SK-N-SH (cell line): Measurements from ENCODE around the gene TOGARAM2. TPM values are rescaled to one million over a fixed set of nuclear protein-coding genes. Genes with fewer than 3 reads are reported as not detected.

Experiments
- CTCF ChIA-PET: fragments of 300-600, 350-600 bp; formaldehyde crosslinking; extraction: SDS; loops from one replicate; lab custom pipeline; 2021; lab: Yijun Ruan, JAX
- POLR2A ChIA-PET: fragments of 350-600 bp; sonication (Branson Sonifier 250); formaldehyde crosslinking; extraction: SDS; loops from one replicate; lab custom pipeline; 2020; ENCODE audit warnings: antibody characterized with exemption, inconsistent platforms; lab: Yijun Ruan, JAX
- DNase-seq: peaks from one replicate; pipeline ENCODE4 v3.0.0; 2012
- H2AFZ ChIP-seq: fragments of 200-600 bp; sonication (generic); 2 replicates; pipeline ENCODE4 v1.8.1; 2016; ENCODE audit warnings: antibody characterized with exemption, mild to moderate bottlenecking, low read depth
- H3F3A ChIP-seq: fragments of 200-600 bp; sonication (generic); replicated peaks from 2 replicates; pipeline ENCODE3; 2016; ENCODE audit warnings: antibody characterized with exemption, mild to moderate bottlenecking; ENCODE audit not compliant: insufficient read depth
- H3K27ac ChIP-seq, 2 experiments: fragments of 200-500 bp in 1 of 2; fragments of 200-600 bp in 1 of 2; sonication (Bioruptor generic) in 1 of 2; sonication (generic), shearing (Covaris generic) in 1 of 2; 2 replicates each; pipeline versions ENCODE4 v1.5.1 to v1.6.1; 2014 to 2016; ENCODE audit warnings: low read depth in 2 of 2, inconsistent platforms in 1 of 2, low read length in 1 of 2, mild to moderate bottlenecking in 1 of 2, mixed read lengths in 1 of 2
- H3K27me3 ChIP-seq: fragments of 200-600 bp; sonication (generic), shearing (Covaris generic); 2 replicates; pipeline ENCODE4 v1.6.1; 2016; ENCODE audit warnings: mixed run types; ENCODE audit not compliant: insufficient read depth
- H3K36me3 ChIP-seq, 2 experiments: fragments of 200-500 bp in 1 of 2; fragments of 200-600 bp in 1 of 2; sonication (Bioruptor generic) in 1 of 2; sonication (generic) in 1 of 2; replicated peaks in 1 of 2; 2 replicates each; pipeline versions ENCODE3 to v1.5.1; 2014 to 2016; ENCODE audit warnings: low read length in 1 of 2, mild to moderate bottlenecking in 1 of 2; ENCODE audit not compliant: insufficient read depth in 2 of 2, control insufficient read depth in 1 of 2
- H3K4me1 ChIP-seq, 2 experiments: fragments of 200-500 bp in 1 of 2; fragments of 200-600 bp in 1 of 2; sonication (Bioruptor generic) in 1 of 2; sonication (generic), shearing (Covaris generic) in 1 of 2; 2 replicates each; pipeline versions ENCODE4 v1.5.1 to v1.6.1; 2014 to 2016; ENCODE audit warnings: low read depth in 1 of 2, low read length in 1 of 2, mixed run types in 1 of 2; ENCODE audit not compliant: insufficient read depth in 2 of 2, control insufficient read depth in 1 of 2
- H3K4me2 ChIP-seq: fragments of 200-600 bp; sonication (generic), shearing (Covaris generic); 2 replicates; pipeline ENCODE4 v1.6.1; 2017; ENCODE audit warnings: mixed run types
- H3K4me3 ChIP-seq, 2 experiments: fragments of 200-500 bp in 1 of 2; fragments of 200-600 bp in 1 of 2; sonication (Bioruptor generic) in 1 of 2; sonication (generic), shearing (Covaris generic) in 1 of 2; 2 replicates each; pipeline versions ENCODE4 v1.5.1 to v1.8.1; 2014 to 2016; ENCODE audit warnings: low read depth in 2 of 2, inconsistent platforms in 1 of 2, low read length in 1 of 2, mild to moderate bottlenecking in 1 of 2, mixed read lengths in 1 of 2, moderate library complexity in 1 of 2
- H3K79me2 ChIP-seq: fragments of 200-600 bp; sonication (generic); 2 replicates; pipeline ENCODE4 v1.8.1; 2017; ENCODE audit warnings: mild to moderate bottlenecking; ENCODE audit not compliant: insufficient read depth
- H3K9ac ChIP-seq: fragments of 200-600 bp; sonication (generic); 2 replicates; pipeline ENCODE4 v1.6.1; 2017; ENCODE audit warnings: mixed run types
- H3K9me2 ChIP-seq: fragments of 200-600 bp; sonication (generic); 2 replicates; pipeline ENCODE4 v1.6.1; 2017; ENCODE audit warnings: mixed run types
- H3K9me3 ChIP-seq: fragments of 200-600 bp; sonication (generic); 2 replicates; pipeline ENCODE4 v1.6.1; 2017; ENCODE audit warnings: mixed run types, mild to moderate bottlenecking, moderate library complexity
- H4K20me1 ChIP-seq: fragments of 200-600 bp; sonication (generic); 2 replicates; pipeline ENCODE4 v1.6.1; 2017; ENCODE audit warnings: mild to moderate bottlenecking, mixed run types; ENCODE audit not compliant: insufficient read depth
- CHD2 ChIP-seq: fragments of 150-350 bp; IDR thresholded peaks from 2 replicates; pipeline ENCODE4 v1.6.1; 2018; ENCODE audit warnings: low read length; ENCODE audit not compliant: partially characterized antibody
- ELF1 ChIP-seq: IDR thresholded peaks from 2 replicates; pipeline ENCODE4 v1.4.0; 2012
- EP300 ChIP-seq, 2 experiments: IDR thresholded peaks; 2 replicates each; pipeline versions ENCODE4 v1.4.0 to v1.6.1; 2012; ENCODE audit warnings: borderline replicate concordance in 1 of 2, low read depth in 1 of 2, low read length in 1 of 2
- FOSL2 ChIP-seq: IDR thresholded peaks from 2 replicates; pipeline ENCODE4 v1.4.0; 2012; ENCODE audit warnings: low read depth, mild to moderate bottlenecking, moderate library complexity, borderline replicate concordance
- FOXJ3 ChIP-seq: sonication (generic); formaldehyde crosslinking; IDR thresholded peaks from 2 replicates; pipeline ENCODE4 v1.5.1; 2020; ENCODE audit warnings: mild to moderate bottlenecking, missing genetic modification reagents
- MEF2A ChIP-seq: IDR thresholded peaks from 2 replicates; pipeline ENCODE4 v1.4.0; 2012; ENCODE audit warnings: low read depth, borderline replicate concordance
- MXI1 ChIP-seq: IDR thresholded peaks from 2 replicates; pipeline ENCODE4 v1.6.1; 2012; ENCODE audit warnings: mild to moderate bottlenecking, low read depth, low read length, improper control_type of control experiment
- NRF1 ChIP-seq: IDR thresholded peaks from 2 replicates; pipeline ENCODE4 v1.6.1; 2012; ENCODE audit warnings: low read depth, mild to moderate bottlenecking, low read length
- RAD21 ChIP-seq: IDR thresholded peaks from 2 replicates; pipeline ENCODE4 v1.6.1; 2012; ENCODE audit warnings: mild to moderate bottlenecking, low read length
- RFX5 ChIP-seq: IDR thresholded peaks from 2 replicates; pipeline ENCODE4 v1.6.1; 2012; ENCODE audit warnings: mild to moderate bottlenecking, improper control_type of control experiment, low read length
- RXRA ChIP-seq: IDR thresholded peaks from 2 replicates; pipeline ENCODE4 v1.4.0; 2012; ENCODE audit warnings: low read depth, mild to moderate bottlenecking, borderline replicate concordance
- SIN3A ChIP-seq: IDR thresholded peaks from 2 replicates; pipeline ENCODE4 v1.6.1; 2012; ENCODE audit warnings: low read depth, mild to moderate bottlenecking, low read length, moderate library complexity, borderline replicate concordance
- SMC3 ChIP-seq: IDR thresholded peaks from 2 replicates; pipeline ENCODE4 v1.6.1; 2012; ENCODE audit warnings: low read depth, low read length, improper control_type of control experiment
- TEAD4 ChIP-seq: IDR thresholded peaks from 2 replicates; pipeline ENCODE4 v1.4.0; 2012; ENCODE audit warnings: mild to moderate bottlenecking, borderline replicate concordance; ENCODE audit not compliant: insufficient read depth
- YY1 ChIP-seq: IDR thresholded peaks from 2 replicates; pipeline ENCODE4 v1.4.0; 2012; ENCODE audit warnings: low read depth, mild to moderate bottlenecking
- WGBS: methylation state at CpG from one replicate; pipeline ENCODE4 v1.1.6; 2017; ENCODE audit warnings: low lambda C conversion rate; 5-methylcytosine and 5-hydroxymethylcytosine counted together
- polyA plus RNA-seq, 3 experiments: library from polyadenylated mRNA; depleted of rRNA; stranded (reverse); fragments of >200 nt; gene quantifications; 2 replicates each; pipeline ENCODE4 v1.2.3, GENCODE V29; 2012
- TF ChIP-seq, protein P1 (sequence below): IDR thresholded peaks from 2 replicates; pipeline ENCODE4 v1.4.0; 2012; ENCODE audit warnings: low read depth, borderline replicate concordance
- TF ChIP-seq, protein P2 (sequence below): IDR thresholded peaks from 2 replicates; pipeline ENCODE4; 2012
- TF ChIP-seq, protein P3 (sequence below): fragments of 200-600 bp; sonication (generic); IDR thresholded peaks from 2 replicates; pipeline ENCODE4 v1.6.1; 2017; ENCODE audit warnings: antibody characterized with exemption, mild to moderate bottlenecking, moderate library complexity
- TF ChIP-seq, protein P4 (sequence below): IDR thresholded peaks from 2 replicates; pipeline ENCODE4 v1.4.0; 2012; ENCODE audit warnings: low read depth
- TF ChIP-seq, protein P5 (sequence below): fragments of 150-350 bp; IDR thresholded peaks from 2 replicates; pipeline ENCODE4 v1.6.1; 2016; ENCODE audit warnings: mild to moderate bottlenecking, low read depth, low read length
- TF ChIP-seq, protein P6 (sequence below): fragments of 150-350 bp; IDR thresholded peaks from 2 replicates; pipeline ENCODE4 v1.6.1; 2017; ENCODE audit warnings: antibody characterized with exemption, low read length, low read depth, borderline replicate concordance

Gene TOGARAM2
- polyA plus RNA-seq, 1 of the 3 experiments (the other 2 are of a cell fraction), result 0.69 TPM

DNA sequence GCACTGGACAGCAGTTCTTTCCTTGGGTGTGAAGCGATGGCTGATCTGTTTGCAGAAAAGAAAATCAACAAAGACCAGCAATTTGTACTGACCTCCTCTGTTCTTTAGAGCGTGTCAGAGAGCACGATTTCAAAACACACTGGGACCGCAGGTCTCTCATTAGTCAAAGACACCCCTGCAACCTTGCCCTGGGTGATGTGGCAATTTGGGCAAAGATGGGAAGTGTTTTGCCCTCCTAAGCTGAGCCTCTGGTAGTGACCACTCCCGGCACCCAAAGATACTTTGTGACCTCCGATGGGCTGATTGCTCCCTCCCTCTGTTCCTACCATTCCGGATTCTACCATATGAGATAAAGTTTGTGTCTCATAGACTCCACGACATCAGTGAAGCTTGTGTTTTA is 115.9 kb downstream of the TOGARAM2 start:
- H3K4me3 ChIP-seq, result no peak overlapping the region
- 84% methylated on average over 8 of the region's 8 CpGs for WGBS
- CTCF ChIA-PET, result interaction anchor here (1.1 kb wide), 1 partner anchor 10 kb away, joined by 3 read pairs; no protein-coding TSS in a partner anchor

DNA sequence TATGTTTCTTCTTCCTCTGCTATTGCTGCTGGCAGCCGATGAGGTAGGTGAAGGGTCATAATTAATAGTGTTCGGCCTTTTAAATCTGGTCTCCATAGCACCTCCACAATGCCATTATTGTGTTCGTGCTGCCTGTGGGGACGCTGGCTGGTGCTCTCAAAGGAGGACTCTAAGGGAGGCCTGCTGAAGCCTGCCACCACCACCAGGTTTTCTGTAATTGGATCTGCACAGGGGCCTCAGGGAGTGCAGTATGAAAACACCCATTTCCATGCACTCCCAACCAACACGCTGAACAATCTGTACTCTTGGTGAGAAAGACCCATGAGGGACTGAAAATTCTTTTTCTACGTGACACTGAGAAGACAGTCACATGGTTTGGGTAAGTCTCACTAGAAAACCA is 116.5 kb downstream of the TOGARAM2 start:
- Histone ChIP-seq H3K36me3 (no peaks in the 10 kb centered on the region), H3K27ac (no peak overlapping the region), H3F3A (no peaks in the 10 kb centered on the region), H3K79me2 (no peaks in the 10 kb centered on the region), H3K4me3 (no peak overlapping the region), H3K9me3 (no peaks in the 10 kb centered on the region), H3K27me3 (no peaks in the 10 kb centered on the region), H2AFZ (no peak overlapping the region), H3K9ac (no peak overlapping the region), H3K9me2 (no peaks in the 10 kb centered on the region), H3K4me1 (no peaks in the 10 kb centered on the region; a peak in 2 of 4 replicates), H3K4me2 (no peak overlapping the region), H4K20me1 (no peaks in the 10 kb centered on the region)
- no peak for DNase-seq
- ChIA-PET CTCF (interaction anchor here (1.1 kb wide), 1 partner anchor 9 kb away, joined by 3 read pairs; no protein-coding TSS in a partner anchor), POLR2A (no interaction called here)
- WGBS, result 72% methylated on average over 6 of the region's 6 CpGs
- TF ChIP-seq MEF2A (no peak), EP300 (IDR thresholded peaks at IDR 0.05; ENCODE audit: borderline replicate concordance in 1 of 2, low read depth in 1 of 2, low read length in 1 of 2) (no peak), RAD21 (no peak), SMC3 (no peak)
- TF ChIP-seq, protein P1, sequence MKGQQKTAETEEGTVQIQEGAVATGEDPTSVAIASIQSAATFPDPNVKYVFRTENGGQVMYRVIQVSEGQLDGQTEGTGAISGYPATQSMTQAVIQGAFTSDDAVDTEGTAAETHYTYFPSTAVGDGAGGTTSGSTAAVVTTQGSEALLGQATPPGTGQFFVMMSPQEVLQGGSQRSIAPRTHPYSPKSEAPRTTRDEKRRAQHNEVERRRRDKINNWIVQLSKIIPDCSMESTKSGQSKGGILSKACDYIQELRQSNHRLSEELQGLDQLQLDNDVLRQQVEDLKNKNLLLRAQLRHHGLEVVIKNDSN, result no peak
- TF ChIP-seq, protein P2, sequence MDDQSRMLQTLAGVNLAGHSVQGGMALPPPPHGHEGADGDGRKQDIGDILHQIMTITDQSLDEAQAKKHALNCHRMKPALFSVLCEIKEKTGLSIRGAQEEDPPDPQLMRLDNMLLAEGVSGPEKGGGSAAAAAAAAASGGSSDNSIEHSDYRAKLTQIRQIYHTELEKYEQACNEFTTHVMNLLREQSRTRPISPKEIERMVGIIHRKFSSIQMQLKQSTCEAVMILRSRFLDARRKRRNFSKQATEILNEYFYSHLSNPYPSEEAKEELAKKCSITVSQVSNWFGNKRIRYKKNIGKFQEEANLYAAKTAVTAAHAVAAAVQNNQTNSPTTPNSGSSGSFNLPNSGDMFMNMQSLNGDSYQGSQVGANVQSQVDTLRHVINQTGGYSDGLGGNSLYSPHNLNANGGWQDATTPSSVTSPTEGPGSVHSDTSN, result no peak
- TF ChIP-seq, protein P3, sequence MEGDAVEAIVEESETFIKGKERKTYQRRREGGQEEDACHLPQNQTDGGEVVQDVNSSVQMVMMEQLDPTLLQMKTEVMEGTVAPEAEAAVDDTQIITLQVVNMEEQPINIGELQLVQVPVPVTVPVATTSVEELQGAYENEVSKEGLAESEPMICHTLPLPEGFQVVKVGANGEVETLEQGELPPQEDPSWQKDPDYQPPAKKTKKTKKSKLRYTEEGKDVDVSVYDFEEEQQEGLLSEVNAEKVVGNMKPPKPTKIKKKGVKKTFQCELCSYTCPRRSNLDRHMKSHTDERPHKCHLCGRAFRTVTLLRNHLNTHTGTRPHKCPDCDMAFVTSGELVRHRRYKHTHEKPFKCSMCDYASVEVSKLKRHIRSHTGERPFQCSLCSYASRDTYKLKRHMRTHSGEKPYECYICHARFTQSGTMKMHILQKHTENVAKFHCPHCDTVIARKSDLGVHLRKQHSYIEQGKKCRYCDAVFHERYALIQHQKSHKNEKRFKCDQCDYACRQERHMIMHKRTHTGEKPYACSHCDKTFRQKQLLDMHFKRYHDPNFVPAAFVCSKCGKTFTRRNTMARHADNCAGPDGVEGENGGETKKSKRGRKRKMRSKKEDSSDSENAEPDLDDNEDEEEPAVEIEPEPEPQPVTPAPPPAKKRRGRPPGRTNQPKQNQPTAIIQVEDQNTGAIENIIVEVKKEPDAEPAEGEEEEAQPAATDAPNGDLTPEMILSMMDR, result no peak
- TF ChIP-seq, protein P4, sequence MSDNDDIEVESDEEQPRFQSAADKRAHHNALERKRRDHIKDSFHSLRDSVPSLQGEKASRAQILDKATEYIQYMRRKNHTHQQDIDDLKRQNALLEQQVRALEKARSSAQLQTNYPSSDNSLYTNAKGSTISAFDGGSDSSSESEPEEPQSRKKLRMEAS, result no peak

More for the DNA sequence above, 115.9 kb downstream of the TOGARAM2 start:
- Histone ChIP-seq H3K27ac (no peak overlapping the region), H3K4me1 (no peaks in the 10 kb centered on the region; a peak in 2 of 4 replicates), H3K9me3 (no peaks in the 10 kb centered on the region), H4K20me1 (no peaks in the 10 kb centered on the region), H3K4me2 (no peak overlapping the region), H3K9ac (no peak overlapping the region)
- DNase-seq, result no peak
- TF ChIP-seq TEAD4 (no peak), SMC3 (no peak), NRF1 (no peak), MEF2A (no peak), FOSL2 (no peak), CHD2 (no peak), SIN3A (no peak), ELF1 (no peak), RXRA (no peak), MXI1 (no peak), FOXJ3 (no peak), YY1 (no peak), RFX5 (no peak)
- TF ChIP-seq, protein P5, sequence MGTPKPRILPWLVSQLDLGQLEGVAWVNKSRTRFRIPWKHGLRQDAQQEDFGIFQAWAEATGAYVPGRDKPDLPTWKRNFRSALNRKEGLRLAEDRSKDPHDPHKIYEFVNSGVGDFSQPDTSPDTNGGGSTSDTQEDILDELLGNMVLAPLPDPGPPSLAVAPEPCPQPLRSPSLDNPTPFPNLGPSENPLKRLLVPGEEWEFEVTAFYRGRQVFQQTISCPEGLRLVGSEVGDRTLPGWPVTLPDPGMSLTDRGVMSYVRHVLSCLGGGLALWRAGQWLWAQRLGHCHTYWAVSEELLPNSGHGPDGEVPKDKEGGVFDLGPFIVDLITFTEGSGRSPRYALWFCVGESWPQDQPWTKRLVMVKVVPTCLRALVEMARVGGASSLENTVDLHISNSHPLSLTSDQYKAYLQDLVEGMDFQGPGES, result no peak
- TF ChIP-seq, protein P4, result no peak
- TF ChIP-seq, protein P6, sequence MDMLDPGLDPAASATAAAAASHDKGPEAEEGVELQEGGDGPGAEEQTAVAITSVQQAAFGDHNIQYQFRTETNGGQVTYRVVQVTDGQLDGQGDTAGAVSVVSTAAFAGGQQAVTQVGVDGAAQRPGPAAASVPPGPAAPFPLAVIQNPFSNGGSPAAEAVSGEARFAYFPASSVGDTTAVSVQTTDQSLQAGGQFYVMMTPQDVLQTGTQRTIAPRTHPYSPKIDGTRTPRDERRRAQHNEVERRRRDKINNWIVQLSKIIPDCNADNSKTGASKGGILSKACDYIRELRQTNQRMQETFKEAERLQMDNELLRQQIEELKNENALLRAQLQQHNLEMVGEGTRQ, result no peak
- TF ChIP-seq, all 33 proteins: peak for 0
- Histone ChIP-seq H3F3A (no peaks in the 10 kb centered on the region), H3K36me3 (no peaks in the 10 kb centered on the region), H3K79me2 (no peaks in the 10 kb centered on the region), H2AFZ (no peak overlapping the region), H3K27me3 (no peaks in the 10 kb centered on the region), H3K9me2 (no peaks in the 10 kb centered on the region)
- POLR2A ChIA-PET, result interaction anchor here (0.6 kb wide), 1 partner anchor 135 kb away, joined by 3 read pairs; no protein-coding TSS in a partner anchor
